ENCODE data around the gene NCOA7.

NCOA7 gene

DNA sequence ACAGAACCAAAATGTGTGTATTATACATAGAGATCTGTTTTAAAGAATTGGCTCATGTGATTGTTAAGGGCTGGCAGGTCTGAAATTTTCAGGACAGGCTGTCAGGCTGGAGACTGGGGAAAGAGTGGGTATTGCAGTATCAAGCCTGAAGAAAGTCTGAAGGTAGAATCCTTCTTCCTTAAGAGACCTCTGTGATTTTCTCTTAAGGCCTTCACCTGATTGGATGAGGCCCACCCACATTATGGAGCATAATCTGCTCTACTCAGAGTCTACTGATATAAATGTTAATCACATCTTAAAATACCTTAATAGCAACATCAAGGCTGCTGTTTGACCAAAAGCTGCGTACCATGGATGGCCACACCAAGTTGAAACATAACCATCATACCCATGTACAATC, 122.4 kb downstream of the NCOA7 start:
- Histone ChIP-seq H3K4me3 (ENCODE audit: low read depth, low read length, poor library complexity, severe bottlenecking) (no peak overlapping the region), H3F3A (ENCODE audit: insufficient read depth, low read length) (no peaks in the 10 kb centered on the region), H3K27ac (ENCODE audit: low read depth, low read length, poor library complexity, severe bottlenecking) (no peak overlapping the region), H3K9ac (ENCODE audit: low read length) (no peak overlapping the region), H3K27me3 (ENCODE audit: insufficient read depth, low read length) (no peaks in the 10 kb centered on the region), H3K79me2 (ENCODE audit: insufficient read depth, low read length) (no peaks in the 10 kb centered on the region), H3K4me2 (ENCODE audit: low read length) (no peak overlapping the region), H2AFZ (ENCODE audit: low read length) (no peak overlapping the region), H3K36me3 (ENCODE audit: insufficient read depth, low read length) (peaks cover 51% of the 10 kb centered on the region), H3K4me1 (ENCODE audit: insufficient read depth, low read length, severe bottlenecking) (peaks cover 5% of the 10 kb centered on the region), H4K20me1 (ENCODE audit: insufficient read depth, low read length) (no peaks in the 10 kb centered on the region), H3K9me2 (ENCODE audit: low read depth, low read length) (no peaks in the 10 kb centered on the region), H3K9me3 (ENCODE audit: low read length) (no peaks in the 10 kb centered on the region)
- TF ChIP-seq EZH2 (IDR thresholded peaks at IDR 0.05; ENCODE audit: borderline replicate concordance, low read length), result no peak
- TF ChIP-seq, protein P1, sequence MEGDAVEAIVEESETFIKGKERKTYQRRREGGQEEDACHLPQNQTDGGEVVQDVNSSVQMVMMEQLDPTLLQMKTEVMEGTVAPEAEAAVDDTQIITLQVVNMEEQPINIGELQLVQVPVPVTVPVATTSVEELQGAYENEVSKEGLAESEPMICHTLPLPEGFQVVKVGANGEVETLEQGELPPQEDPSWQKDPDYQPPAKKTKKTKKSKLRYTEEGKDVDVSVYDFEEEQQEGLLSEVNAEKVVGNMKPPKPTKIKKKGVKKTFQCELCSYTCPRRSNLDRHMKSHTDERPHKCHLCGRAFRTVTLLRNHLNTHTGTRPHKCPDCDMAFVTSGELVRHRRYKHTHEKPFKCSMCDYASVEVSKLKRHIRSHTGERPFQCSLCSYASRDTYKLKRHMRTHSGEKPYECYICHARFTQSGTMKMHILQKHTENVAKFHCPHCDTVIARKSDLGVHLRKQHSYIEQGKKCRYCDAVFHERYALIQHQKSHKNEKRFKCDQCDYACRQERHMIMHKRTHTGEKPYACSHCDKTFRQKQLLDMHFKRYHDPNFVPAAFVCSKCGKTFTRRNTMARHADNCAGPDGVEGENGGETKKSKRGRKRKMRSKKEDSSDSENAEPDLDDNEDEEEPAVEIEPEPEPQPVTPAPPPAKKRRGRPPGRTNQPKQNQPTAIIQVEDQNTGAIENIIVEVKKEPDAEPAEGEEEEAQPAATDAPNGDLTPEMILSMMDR (IDR thresholded peaks at IDR 0.05; ENCODE audit: low read length), result no peak

DNA sequence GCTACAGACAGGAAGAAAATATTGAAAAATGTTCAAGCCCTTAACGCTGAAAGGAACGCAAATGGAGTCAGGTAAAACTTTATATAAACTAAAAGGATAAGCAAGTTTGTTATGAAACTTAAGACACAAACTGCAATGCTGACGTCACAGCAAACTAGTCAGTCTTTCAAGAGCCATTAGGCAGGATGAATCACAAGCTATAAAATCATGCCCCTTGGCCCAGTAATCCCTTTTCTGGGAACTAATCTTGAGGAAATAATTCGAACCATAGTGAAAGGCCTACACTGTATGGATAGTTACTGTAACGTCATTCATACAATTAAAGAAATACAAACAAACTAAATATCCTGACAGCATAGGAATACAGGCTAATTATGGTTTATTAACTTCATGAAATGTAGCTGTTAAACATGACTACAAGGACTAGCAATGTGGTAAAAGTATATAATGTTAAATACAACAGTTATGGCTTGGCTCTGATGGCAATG, 123.1 kb downstream of the NCOA7 start:
- no peaks in the 10 kb centered on the region for H3F3A ChIP-seq (ENCODE audit: insufficient read depth, low read length)
- peaks cover 49% of the 10 kb centered on the region for H3K36me3 ChIP-seq (ENCODE audit: insufficient read depth, low read length)
- H3K4me3 ChIP-seq (ENCODE audit: low read depth, low read length, poor library complexity, severe bottlenecking), result no peak overlapping the region
- TF ChIP-seq, protein P1 (IDR thresholded peaks at IDR 0.05; ENCODE audit: low read length), result no peak
- no peak overlapping the region for H3K4me2 ChIP-seq (ENCODE audit: low read length)
- H3K9ac ChIP-seq (ENCODE audit: low read length), result no peak overlapping the region
- H3K79me2 ChIP-seq (ENCODE audit: insufficient read depth, low read length), result no peaks in the 10 kb centered on the region
- peaks cover 13% of the 10 kb centered on the region for H3K4me1 ChIP-seq (ENCODE audit: insufficient read depth, low read length, severe bottlenecking)
- H3K9me2 ChIP-seq (ENCODE audit: low read depth, low read length), result no peaks in the 10 kb centered on the region
- no peak overlapping the region for H2AFZ ChIP-seq (ENCODE audit: low read length)
- no peaks in the 10 kb centered on the region for H3K27me3 ChIP-seq (ENCODE audit: insufficient read depth, low read length)
- no peak overlapping the region for H3K27ac ChIP-seq (ENCODE audit: low read depth, low read length, poor library complexity, severe bottlenecking)
- no peaks in the 10 kb centered on the region for H3K9me3 ChIP-seq (ENCODE audit: low read length)
- no peaks in the 10 kb centered on the region for H4K20me1 ChIP-seq (ENCODE audit: insufficient read depth, low read length)

DNA sequence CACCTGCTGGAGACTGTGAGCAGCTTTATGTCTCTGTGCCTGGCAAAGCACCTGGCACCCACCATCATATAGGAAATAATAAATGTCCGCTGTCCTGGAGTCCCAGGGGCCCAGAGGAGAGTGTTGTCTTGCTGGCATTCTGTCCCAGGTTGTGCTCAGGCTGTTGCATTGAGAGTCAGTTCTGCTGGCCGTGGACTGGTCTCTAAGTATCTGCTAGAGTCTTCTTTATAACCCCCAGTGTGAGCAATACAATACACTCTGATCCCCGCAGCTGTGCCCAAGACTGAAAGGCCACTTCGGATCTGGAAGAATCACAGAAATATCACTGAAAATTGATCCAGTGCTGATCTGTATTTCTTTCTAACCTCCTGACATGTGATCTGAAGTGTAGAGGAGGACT, 127.5 kb downstream of the NCOA7 start:
- Histone ChIP-seq H3K79me2 (ENCODE audit: insufficient read depth, low read length) (no peaks in the 10 kb centered on the region), H2AFZ (ENCODE audit: low read length) (no peak overlapping the region), H3K9ac (ENCODE audit: low read length) (no peak overlapping the region), H3K4me2 (ENCODE audit: low read length) (peak overlapping the region; percentile 36; the same call in 1 of the 2 replicates), H3K4me3 (ENCODE audit: low read depth, low read length, poor library complexity, severe bottlenecking) (no peak overlapping the region), H3K27me3 (ENCODE audit: insufficient read depth, low read length) (no peaks in the 10 kb centered on the region), H3K36me3 (ENCODE audit: insufficient read depth, low read length) (peaks cover 78% of the 10 kb centered on the region), H4K20me1 (ENCODE audit: insufficient read depth, low read length) (no peaks in the 10 kb centered on the region), H3K9me3 (ENCODE audit: low read length) (no peaks in the 10 kb centered on the region), H3K9me2 (ENCODE audit: low read depth, low read length) (no peaks in the 10 kb centered on the region), H3K4me1 (ENCODE audit: insufficient read depth, low read length, severe bottlenecking) (peaks cover 23% of the 10 kb centered on the region), H3F3A (ENCODE audit: insufficient read depth, low read length) (no peaks in the 10 kb centered on the region), H3K27ac (ENCODE audit: low read depth, low read length, poor library complexity, severe bottlenecking) (no peak overlapping the region)
- TF ChIP-seq EZH2 (IDR thresholded peaks at IDR 0.05; ENCODE audit: borderline replicate concordance, low read length), result no peak
- TF ChIP-seq, protein P1 (IDR thresholded peaks at IDR 0.05; ENCODE audit: low read length), result no peak
